Endothelial cell (in vitro differentiated cells): ENCODE data around the gene CALCOCO2. TPM values are rescaled to one million over a fixed set of nuclear protein-coding genes. Genes with fewer than 3 reads are reported as not detected.

ENCODE experiments used
- DNase-seq: peaks from one replicate; pipeline ENCODE4 v3.0.0; 2021; ENCODE audit warnings: low spot score
- H3K27ac Mint-ChIP-seq: one replicate; pipeline ENCODE4 v1.8.0; 2021; ENCODE audit warnings: mixed read lengths, inconsistent platforms; ENCODE audit not compliant: unreplicated experiment
- H3K27me3 Mint-ChIP-seq: one replicate; pipeline ENCODE4 v1.8.0; 2021; ENCODE audit warnings: mild to moderate bottlenecking, moderate library complexity, mixed read lengths, inconsistent platforms; ENCODE audit not compliant: unreplicated experiment
- H3K36me3 Mint-ChIP-seq: one replicate; pipeline ENCODE4 v1.8.0; 2021; ENCODE audit warnings: mild to moderate bottlenecking, low read depth, mixed read lengths, inconsistent platforms; ENCODE audit not compliant: unreplicated experiment
- H3K4me1 Mint-ChIP-seq: one replicate; pipeline ENCODE4 v1.8.0; 2021; ENCODE audit warnings: mild to moderate bottlenecking, mixed read lengths, inconsistent platforms; ENCODE audit not compliant: unreplicated experiment
- H3K4me3 Mint-ChIP-seq: one replicate; pipeline ENCODE4 v1.8.0; 2021; ENCODE audit warnings: mild to moderate bottlenecking, mixed read lengths, inconsistent platforms; ENCODE audit not compliant: unreplicated experiment
- H3K9me3 Mint-ChIP-seq: one replicate; pipeline ENCODE4 v1.8.0; 2021; ENCODE audit warnings: mixed read lengths, inconsistent platforms; ENCODE audit not compliant: unreplicated experiment
- long read RNA-seq: library from polyadenylated mRNA; unstranded; transcript quantifications from one replicate; pipeline ENCODE4 v2.0.0, GENCODE V29; 2020; ENCODE audit not compliant: unreplicated experiment
- total RNA-seq: library from RNA; stranded (reverse); fragmentation: NEBNext Ultra II Directional; extraction: Animal tissue kit (Norgen Biotek cat#: 25700); gene quantifications from one replicate; pipeline ENCODE4 v1.2.1, GENCODE V29; 2021; ENCODE audit not compliant: unreplicated experiment
- TF ChIP-seq, protein P1 (sequence below): fragments of 200-600 bp; sonication (generic); IDR thresholded peaks from one replicate; pipeline ENCODE4 v1.5.0; 2021; ENCODE audit warnings: antibody characterized with exemption; ENCODE audit not compliant: unreplicated experiment

The CALCOCO2 gene
- 46.1 TPM for total RNA-seq
- long read RNA-seq, transcript CALCOCO2-201 (13 exons, 3,682 nt), result major isoform, 32 of 36 reads
- long read RNA-seq, partial matches to known transcripts, result 1 of 36 reads
- long read RNA-seq, other reads (novel, unspliced or antisense), result 3 of 36 reads

- H3K27ac Mint-ChIP-seq, result peak within 1 kb of the TSS; percentile 48
- peak; percentile 79 for DNase-seq
- H3K27me3 Mint-ChIP-seq, result no peaks in the 10 kb centered on the region
- TF ChIP-seq, protein P1, sequence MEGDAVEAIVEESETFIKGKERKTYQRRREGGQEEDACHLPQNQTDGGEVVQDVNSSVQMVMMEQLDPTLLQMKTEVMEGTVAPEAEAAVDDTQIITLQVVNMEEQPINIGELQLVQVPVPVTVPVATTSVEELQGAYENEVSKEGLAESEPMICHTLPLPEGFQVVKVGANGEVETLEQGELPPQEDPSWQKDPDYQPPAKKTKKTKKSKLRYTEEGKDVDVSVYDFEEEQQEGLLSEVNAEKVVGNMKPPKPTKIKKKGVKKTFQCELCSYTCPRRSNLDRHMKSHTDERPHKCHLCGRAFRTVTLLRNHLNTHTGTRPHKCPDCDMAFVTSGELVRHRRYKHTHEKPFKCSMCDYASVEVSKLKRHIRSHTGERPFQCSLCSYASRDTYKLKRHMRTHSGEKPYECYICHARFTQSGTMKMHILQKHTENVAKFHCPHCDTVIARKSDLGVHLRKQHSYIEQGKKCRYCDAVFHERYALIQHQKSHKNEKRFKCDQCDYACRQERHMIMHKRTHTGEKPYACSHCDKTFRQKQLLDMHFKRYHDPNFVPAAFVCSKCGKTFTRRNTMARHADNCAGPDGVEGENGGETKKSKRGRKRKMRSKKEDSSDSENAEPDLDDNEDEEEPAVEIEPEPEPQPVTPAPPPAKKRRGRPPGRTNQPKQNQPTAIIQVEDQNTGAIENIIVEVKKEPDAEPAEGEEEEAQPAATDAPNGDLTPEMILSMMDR, result no peak
- peaks cover 2% of the 10 kb centered on the region for H3K4me1 Mint-ChIP-seq
- no peaks in the 10 kb centered on the region for H3K9me3 Mint-ChIP-seq
- H3K4me3 Mint-ChIP-seq, result peak within 1 kb of the TSS; percentile 96
- no peaks in the 10 kb centered on the region for H3K36me3 Mint-ChIP-seq
Measured at GRCh38 chr17:48830840-48831548, at the start of gene CALCOCO2. Gene CALCOCO2 (plus strand): TSS chr17:48831035. CDS start chr17:48841708, 10,673 bp downstream.

DNA sequence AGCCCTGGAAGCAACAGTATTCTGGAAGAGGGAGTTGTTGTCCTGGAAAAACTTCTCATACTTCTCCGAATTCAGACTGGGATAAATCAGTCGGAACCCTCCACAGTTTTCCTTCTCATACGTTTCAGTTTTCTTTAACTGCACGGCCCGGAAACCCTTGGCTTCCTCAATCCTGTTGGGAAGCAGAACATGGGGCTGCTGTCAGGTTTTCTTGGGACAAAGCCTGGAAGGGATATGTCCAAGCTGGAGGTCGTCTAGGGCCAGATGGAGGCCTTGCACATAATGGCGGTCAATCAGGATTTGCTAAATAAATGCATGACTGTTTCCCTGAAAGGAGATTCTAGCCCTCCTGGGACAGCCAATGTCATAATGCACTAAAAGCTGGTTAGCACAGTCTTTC is 43.0 kb upstream of the CALCOCO2 start:
- Mint-ChIP-seq H3K9me3 (no peaks in the 10 kb centered on the region), H3K4me1 (peaks cover 3% of the 10 kb centered on the region), H3K36me3 (no peaks in the 10 kb centered on the region), H3K27ac (no peak overlapping the region), H3K4me3 (no peak overlapping the region), H3K27me3 (peaks cover under 1% of the 10 kb centered on the region)
- TF ChIP-seq, protein P1, result no peak
- DNase-seq, result no peak

DNA sequence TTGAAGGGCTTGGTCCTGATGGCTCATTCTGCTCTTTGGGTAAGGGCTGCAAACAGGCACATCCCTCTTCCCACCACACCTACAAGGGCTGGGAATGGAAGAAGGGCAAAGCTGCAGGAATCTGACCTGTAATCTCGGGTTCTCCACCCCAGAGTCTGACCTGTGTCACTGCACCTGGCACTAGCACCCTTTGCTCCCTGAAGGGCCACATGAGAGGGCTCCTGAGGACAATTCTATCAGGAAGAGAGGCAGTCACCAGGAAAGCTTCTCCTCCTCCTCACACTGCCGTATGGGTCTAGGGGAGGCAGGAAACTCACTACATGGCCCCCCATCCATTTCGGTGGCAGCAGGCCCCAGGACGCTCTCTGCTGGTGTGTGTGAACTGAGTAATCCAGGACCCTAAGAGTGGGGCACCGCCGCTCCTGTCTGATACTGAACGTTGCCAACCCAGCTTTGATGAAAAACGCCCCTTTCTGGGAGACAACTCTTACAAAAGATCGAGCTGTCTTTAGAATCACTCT is 40.2 kb upstream of the CALCOCO2 start:
- no peak overlapping the region for H3K4me3 Mint-ChIP-seq
- peaks cover 3% of the 10 kb centered on the region for H3K36me3 Mint-ChIP-seq
- no peaks in the 10 kb centered on the region for H3K9me3 Mint-ChIP-seq
- no peak overlapping the region for H3K27ac Mint-ChIP-seq
- no peak for DNase-seq
- TF ChIP-seq, protein P1, result no peak
- peaks cover 3% of the 10 kb centered on the region for H3K4me1 Mint-ChIP-seq
- H3K27me3 Mint-ChIP-seq, result peaks cover 2% of the 10 kb centered on the region

- no peak overlapping the region for H3K27ac Mint-ChIP-seq
- H3K36me3 Mint-ChIP-seq, result peaks cover 3% of the 10 kb centered on the region
- H3K4me1 Mint-ChIP-seq, result peaks cover 3% of the 10 kb centered on the region
- H3K27me3 Mint-ChIP-seq, result peaks cover 2% of the 10 kb centered on the region
- H3K9me3 Mint-ChIP-seq, result no peaks in the 10 kb centered on the region
- DNase-seq, result peak; percentile 80
- H3K4me3 Mint-ChIP-seq, result no peak overlapping the region
- TF ChIP-seq, protein P1, result peak; percentile 67
Measured at GRCh38 chr17:48791128-48792032, 39.5 kb upstream of the CALCOCO2 start.
